HTERT RPE-1 (cell line): ENCODE data around the gene MKI67.
"Not testable (repeated sequence)": the region's sequence is repeated elsewhere in the genome, so short reads cannot be mapped to it uniquely, and the experiment has no call there.

Source experiments
- in situ Hi-C: fragments of 300-500 bp; cut with MboI; formaldehyde crosslinking; loops from 4 replicates; pipeline ENCODE4 v1.14.3; 2020; ENCODE audit warnings: low sequenced_read_pairs

MKI67 gene

GRCh38 chr10:128149267-128150014, 23.2 kb upstream of the MKI67 start:
- in situ Hi-C loops = no loop called here

DNA sequence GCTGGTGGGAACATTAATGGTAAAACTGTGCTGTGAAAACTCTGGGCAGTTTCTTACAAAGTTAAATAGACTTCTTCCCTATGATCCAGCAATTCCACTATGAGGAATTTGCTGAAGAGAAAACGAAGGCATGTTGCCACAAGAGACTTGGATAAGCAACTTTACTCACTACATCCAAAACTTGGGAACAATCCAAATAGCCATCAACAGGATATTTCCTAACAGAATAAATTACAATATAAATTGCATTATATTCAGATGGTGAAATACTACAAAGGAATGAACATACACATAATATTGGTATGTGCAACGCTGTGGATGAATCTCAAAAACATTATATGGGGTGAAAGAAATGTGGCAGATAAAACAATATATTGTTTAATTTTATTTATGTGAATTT, 21.4 kb upstream of the MKI67 start:
- in situ Hi-C loops = no loop called here

- in situ Hi-C loops = no loop called here
These were observed 20.8 kb upstream of the MKI67 start for GRCh38 chr10:128147064-128147463.

GRCh38 chr10:128144547-128144946, 18.3 kb upstream of the MKI67 start:
- in situ Hi-C loops = no loop called here

DNA sequence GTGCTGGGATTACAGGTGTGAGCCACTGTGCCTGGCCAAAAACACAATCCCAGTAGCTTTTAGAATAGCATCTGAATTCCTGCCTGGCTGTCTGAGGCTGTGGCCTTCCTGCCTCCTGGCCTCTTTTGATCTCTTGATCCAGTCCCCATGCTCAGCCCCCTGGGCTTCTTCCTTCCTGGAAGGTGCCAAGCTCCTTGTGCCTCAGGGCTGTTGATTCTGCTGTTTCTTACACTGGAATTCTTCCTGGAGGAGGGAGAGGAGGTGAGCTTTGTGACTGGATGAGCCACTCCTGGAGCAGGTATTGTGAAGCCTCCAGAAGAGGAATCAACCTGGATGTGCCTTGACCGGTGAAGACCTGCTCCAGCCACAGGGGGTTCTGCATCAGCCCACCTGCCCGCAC, 17.3 kb upstream of the MKI67 start:
- in situ Hi-C loops = no loop called here

GRCh38 chr10:128140425-128140824, 14.2 kb upstream of the MKI67 start:
- in situ Hi-C loops = no loop called here

DNA sequence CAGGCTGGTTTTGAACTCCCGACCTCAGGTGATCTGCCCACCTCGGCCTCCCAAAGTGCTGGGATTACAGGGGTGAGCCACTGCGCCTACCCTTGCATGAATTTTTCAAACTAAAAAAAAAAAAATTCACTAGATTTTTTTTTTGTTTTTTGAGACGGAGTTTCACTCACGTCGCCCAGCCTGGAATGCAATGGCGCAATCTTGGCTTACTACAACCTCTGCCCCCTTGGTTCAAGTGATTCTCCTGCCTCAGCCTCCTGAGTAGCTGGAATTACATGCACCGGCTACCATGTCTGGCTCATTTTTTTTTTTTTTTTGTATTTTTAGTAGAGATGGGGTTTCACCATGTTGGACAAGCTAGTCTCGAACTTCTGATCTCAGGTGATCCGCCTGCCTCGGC, 12.2 kb upstream of the MKI67 start:
- in situ Hi-C loops = not testable (repeated sequence)

DNA sequence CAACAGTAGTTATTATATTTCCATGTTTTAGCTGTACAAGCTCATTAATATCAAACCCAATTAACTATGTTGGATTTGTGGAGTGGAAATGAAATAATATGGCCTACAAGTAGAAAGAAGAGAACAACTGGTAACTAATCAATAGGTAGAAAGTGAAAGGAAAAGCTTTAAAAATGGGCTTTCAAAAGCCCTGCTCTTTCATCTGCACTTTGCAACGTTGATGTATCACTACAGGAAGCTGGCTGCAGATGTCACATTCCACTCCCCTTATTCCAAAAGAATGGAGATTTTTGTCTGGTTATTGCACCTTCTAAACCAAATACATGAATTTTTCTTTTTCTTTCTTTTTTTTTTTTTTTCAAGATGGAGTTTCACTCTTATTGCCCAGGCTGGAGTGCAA, 11.7 kb upstream of the MKI67 start:
- in situ Hi-C loops = no loop called here

GRCh38 chr10:128130051-128130450, 3.8 kb upstream of the MKI67 start:
- in situ Hi-C loops = no loop called here

GRCh38 chr10:128128582-128128981, 2.4 kb upstream of the MKI67 start:
- in situ Hi-C loops = no loop called here

DNA sequence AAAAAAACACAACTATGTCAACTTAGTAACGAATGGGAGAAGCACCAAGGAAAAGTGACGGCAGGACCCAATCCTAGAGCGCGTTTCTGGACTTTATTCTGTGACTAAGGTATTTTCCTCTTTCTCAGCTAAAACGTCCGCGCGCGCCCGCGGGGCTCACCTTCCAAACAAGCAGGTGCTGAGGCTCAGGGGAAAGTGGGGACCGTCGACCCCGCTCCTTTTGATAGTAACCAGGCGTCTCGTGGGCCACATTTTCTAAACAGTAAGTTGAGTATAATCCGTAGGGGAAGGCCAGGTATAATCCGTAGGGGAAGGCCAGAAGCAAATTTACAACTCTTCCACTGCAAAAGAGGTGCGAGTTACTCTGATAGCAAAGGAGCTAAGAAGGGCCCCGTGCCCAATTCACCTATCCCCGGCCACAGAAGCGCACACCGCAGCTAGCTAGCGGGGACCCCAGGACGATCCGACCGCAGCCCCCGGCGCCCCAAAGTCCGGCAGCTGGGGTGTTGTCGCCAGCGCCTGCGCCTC, 743 bp downstream of the MKI67 start:
- in situ Hi-C loops = no loop called here

DNA sequence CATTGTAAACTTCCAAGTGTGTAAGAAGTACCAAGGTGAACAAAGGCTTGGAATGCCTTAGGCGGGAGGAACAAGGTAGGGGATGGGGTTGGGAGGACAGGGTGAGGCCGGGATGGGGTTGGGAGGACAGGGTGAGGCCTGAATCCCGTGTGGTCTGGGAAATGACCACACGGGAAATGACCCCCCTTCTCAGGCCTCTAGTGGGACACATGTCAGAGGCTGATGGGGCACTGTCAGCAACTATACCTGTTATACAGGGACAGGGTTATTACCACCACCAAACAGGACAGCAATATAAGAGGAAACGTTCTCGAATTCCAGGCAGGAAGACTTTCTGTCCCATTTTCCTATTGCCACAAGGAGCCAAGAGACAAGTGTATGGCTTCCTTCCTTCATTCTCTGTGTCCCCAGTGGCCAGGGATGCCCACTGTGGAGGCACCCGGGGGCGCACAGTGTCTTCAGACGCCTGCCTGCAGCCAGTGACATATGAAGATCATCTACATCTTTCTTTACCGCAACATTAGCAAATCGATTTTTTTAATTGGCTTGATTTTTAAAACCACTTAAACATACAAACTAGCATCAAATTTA, 1.3 kb downstream of the MKI67 start:
- in situ Hi-C loops = no loop called here

DNA sequence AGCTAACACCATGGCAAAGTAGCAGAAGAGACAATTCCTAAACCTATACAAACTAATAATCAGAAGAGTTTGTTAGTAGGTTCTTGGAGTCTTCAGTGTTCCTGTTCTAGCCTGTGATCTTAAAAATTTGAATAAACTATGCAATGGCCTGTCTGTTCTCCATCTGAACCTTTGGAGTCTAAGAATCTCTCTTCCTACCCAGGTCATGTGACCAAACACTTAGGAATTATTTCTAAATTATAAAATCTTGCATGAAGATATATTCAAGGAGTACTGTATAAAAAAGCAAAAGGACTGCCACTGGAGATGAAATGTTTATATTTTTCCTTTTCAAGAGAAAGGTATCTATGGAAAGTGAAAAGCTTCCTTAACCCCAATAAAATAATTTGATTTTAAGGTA, 2.4 kb downstream of the MKI67 start:
- in situ Hi-C loops = no loop called here

DNA sequence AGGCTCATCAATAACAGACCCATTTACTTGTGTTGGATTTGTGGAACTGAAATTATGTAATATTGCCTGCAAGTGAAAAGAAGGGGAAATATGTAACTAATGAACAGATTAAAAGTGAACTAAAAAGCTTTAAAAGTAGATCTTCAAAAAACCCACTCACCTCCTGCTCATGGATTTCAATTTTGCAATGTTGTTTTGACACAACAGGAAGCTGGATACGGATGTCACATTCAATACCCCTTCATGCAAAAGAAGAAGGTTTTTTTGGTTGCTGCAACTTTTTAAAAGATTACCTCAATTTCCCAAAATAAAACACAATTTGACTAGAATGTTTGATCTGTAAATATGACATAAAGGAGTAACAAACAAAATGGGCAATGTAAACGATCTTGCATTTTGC, 3.3 kb downstream of the MKI67 start:
- in situ Hi-C loops = no loop called here

- in situ Hi-C loops = no loop called here
These were observed 4.3 kb downstream of the MKI67 start for GRCh38 chr10:128121750-128122412.

DNA sequence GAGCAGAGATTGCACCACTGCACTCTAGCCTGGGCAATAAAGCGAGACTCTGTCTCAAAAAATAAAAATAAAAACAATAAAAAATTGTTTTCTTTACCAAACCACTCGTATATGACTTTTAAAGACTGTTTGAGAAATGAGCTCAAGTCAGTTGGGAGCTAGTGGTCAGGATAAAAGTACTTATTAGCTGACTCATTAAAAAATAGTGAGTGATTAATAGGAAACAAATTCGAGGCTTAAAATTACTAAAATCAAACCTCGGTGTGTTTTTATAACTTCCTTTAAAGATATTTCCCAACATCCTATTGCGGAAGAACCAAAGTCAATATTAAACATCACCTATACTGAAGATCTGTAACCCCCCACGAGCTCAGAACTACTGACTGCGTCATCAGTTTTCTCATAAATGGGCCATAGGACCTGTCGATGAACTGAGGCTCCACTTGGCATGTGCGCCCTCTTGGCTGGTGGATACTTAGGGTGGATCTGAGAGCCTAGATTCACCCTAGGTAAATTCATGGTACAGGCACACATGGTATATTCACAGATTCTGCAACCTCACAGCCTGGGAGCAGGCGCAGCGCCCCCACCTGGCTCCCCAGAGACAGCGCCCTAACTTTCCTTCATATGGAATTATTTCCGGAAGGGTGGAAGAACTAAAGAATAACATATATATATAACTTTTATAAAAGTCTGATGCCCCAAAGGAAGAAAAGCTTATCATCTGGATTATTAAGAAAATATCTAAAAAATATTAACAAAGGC, 9.2 kb downstream of the MKI67 start:
- in situ Hi-C loops = no loop called here

- in situ Hi-C loops = no loop called here
These were observed 10.0 kb downstream of the MKI67 start for GRCh38 chr10:128116187-128116586.

DNA sequence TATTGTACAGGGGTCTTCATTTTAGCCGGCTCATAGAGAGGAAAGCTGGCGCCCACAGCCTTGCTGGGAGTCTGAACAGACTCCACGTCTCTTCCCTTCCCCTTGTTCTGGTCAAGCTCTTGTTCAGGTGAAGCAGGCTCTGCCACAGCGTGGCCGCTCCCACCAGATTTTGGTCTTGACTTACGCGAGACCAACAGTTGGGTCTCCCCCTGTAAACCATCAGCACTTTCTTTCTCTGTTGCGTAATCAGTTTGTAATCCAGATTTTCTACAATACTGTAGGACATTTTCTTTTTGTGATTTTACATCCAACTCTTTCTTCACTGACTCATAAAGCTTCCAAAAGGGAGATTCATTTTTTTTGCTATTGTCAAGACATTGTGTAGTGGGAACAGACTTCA, 10.9 kb downstream of the MKI67 start:
- in situ Hi-C loops = no loop called here

GRCh38 chr10:128114901-128115300, 11.3 kb downstream of the MKI67 start:
- in situ Hi-C loops = no loop called here

DNA sequence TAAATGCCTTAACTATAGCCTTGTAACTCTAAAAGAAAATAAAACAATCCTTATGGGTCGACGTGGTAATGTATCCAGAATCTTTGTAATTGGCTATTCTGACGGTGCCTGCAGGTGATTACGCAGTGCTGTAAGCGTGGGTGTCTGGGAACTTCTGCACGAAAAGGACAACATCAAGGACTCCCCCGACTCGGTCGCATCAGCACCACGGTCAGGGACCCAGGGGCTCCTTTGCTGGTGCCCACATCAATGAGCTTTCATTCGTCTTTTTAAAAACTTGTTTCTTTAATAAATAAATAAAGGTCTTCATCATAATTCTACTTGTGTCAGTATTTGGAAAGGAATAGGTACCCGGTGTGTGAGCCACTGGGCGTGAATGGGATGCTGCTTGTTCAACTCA, 13.2 kb downstream of the MKI67 start:
- in situ Hi-C loops = no loop called here

- in situ Hi-C loops = no loop called here
These were observed 14.5 kb downstream of the MKI67 start for GRCh38 chr10:128111696-128112095.
